ENCODE data around the gene HIPK2.

The HIPK2 gene

GRCh38 chr7:139777948-139778841 lies at the start of gene HIPK2:
TSS of gene HIPK2 (minus strand) at chr7:139777998. CDS start at chr7:139777623, 375 bp downstream.
- Histone ChIP-seq H3K9me3 (no peaks in the 10 kb centered on the region), H3K27ac (peak within 1 kb of the TSS; percentile 87), H3K4me3 (peak within 1 kb of the TSS; percentile 86), H3K27me3 (no peaks in the 10 kb centered on the region), H3K4me2 (peak within 1 kb of the TSS; percentile 90), H4K20me1 (peaks cover 25% of the 10 kb centered on the region), H3K4me1 (peaks cover 36% of the 10 kb centered on the region), H3K36me3 (peaks cover 7% of the 10 kb centered on the region; the same call in 1 of the 2 replicates), H3K9ac (peak within 1 kb of the TSS; percentile 89)
- no peak for TF ChIP-seq Cebpa-rat (IDR thresholded peaks at IDR 0.05)

- Histone ChIP-seq H3K9me3 (no peaks in the 10 kb centered on the region), H4K20me1 (no peaks in the 10 kb centered on the region), H3K36me3 (no peaks in the 10 kb centered on the region), H3K9ac (no peak overlapping the region), H3K4me1 (peaks cover 14% of the 10 kb centered on the region), H3K4me2 (no peak overlapping the region), H3K27ac (no peak overlapping the region), H3K4me3 (no peak overlapping the region), H3K27me3 (no peaks in the 10 kb centered on the region)
- TF ChIP-seq Cebpa-rat (IDR thresholded peaks at IDR 0.05) = no peak
Measured at GRCh38 chr7:139827042-139827441, 49.2 kb upstream of the HIPK2 start.

DNA sequence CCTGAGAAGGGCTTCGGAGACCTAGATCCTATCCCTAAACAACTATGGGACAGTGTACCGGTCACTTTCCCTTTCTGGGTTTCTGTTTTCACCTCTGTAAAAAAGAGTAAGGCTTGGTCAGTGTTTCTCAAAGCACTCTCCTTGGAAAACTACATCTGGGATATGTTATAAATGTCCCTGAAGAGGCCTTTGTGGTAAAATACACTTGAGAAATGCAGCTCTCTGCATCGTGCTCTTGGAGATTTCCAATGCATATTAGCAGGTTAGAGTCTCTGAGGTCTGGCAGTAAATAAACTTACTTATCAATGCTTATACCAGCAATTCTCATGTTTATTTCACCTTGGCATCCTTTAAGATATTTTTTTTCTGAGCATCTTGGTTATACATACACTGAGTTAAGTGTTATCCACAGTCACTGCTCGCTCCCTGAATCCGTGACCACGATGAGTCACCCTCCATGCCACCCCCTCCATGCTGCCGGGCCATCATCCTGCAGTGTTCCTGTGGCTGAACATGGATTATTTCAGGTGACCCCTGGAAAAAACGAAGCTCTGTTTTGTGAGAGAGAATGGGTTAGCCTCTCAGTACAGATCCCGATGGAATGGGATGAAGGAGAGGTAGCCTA lies 48.0 kb upstream of the HIPK2 start:
- H3K4me3 ChIP-seq = no peak overlapping the region
- no peak overlapping the region for H3K4me2 ChIP-seq
- H3K9ac ChIP-seq = no peak overlapping the region
- H3K9me3 ChIP-seq = no peaks in the 10 kb centered on the region
- no peak for TF ChIP-seq Cebpa-rat (IDR thresholded peaks at IDR 0.05)
- no peak overlapping the region for H3K27ac ChIP-seq
- no peaks in the 10 kb centered on the region for H4K20me1 ChIP-seq
- peaks cover 14% of the 10 kb centered on the region for H3K4me1 ChIP-seq
- no peaks in the 10 kb centered on the region for H3K36me3 ChIP-seq
- no peaks in the 10 kb centered on the region for H3K27me3 ChIP-seq

DNA sequence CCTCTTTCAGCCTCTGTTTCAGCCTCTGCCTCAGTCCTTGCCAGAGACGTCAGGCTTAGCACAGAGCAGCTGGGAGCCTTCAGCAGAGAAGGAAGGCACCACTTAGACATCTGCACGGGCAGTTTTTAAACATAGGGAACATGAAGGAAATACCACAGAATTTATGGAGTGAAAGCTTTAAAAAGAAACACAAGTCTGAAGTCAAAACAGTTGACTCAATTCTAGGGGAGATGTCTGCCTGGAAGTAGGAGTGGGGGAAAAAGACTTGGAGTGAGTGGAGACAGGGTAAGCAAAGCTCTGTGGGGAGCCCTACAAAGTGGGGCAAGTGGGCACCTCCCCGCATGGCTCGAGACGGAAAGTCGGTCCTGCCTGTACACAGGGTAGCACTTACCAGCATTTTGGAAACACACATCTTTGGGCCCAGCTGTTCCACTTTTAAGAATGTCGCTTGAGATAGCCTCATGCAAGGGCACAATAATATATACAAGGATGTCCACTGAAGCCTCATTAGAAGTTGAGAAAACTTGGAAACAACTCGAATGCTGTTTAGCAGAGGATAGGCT lies 46.2 kb upstream of the HIPK2 start:
- Histone ChIP-seq H3K9ac (no peak overlapping the region), H3K4me2 (no peak overlapping the region), H3K4me3 (no peak overlapping the region), H3K27me3 (no peaks in the 10 kb centered on the region), H3K36me3 (no peaks in the 10 kb centered on the region), H3K27ac (no peak overlapping the region), H3K4me1 (peaks cover 5% of the 10 kb centered on the region), H3K9me3 (no peaks in the 10 kb centered on the region), H4K20me1 (no peaks in the 10 kb centered on the region)
- TF ChIP-seq Cebpa-rat (IDR thresholded peaks at IDR 0.05) = no peak

GRCh38 chr7:139822855-139823254 lies 45.1 kb upstream of the HIPK2 start:
- Histone ChIP-seq H3K4me1 (no peaks in the 10 kb centered on the region), H3K9me3 (no peaks in the 10 kb centered on the region), H3K27ac (no peak overlapping the region), H3K4me3 (no peak overlapping the region), H4K20me1 (no peaks in the 10 kb centered on the region), H3K36me3 (no peaks in the 10 kb centered on the region), H3K9ac (no peak overlapping the region), H3K4me2 (no peak overlapping the region), H3K27me3 (no peaks in the 10 kb centered on the region)
- TF ChIP-seq Cebpa-rat (IDR thresholded peaks at IDR 0.05) = no peak

DNA sequence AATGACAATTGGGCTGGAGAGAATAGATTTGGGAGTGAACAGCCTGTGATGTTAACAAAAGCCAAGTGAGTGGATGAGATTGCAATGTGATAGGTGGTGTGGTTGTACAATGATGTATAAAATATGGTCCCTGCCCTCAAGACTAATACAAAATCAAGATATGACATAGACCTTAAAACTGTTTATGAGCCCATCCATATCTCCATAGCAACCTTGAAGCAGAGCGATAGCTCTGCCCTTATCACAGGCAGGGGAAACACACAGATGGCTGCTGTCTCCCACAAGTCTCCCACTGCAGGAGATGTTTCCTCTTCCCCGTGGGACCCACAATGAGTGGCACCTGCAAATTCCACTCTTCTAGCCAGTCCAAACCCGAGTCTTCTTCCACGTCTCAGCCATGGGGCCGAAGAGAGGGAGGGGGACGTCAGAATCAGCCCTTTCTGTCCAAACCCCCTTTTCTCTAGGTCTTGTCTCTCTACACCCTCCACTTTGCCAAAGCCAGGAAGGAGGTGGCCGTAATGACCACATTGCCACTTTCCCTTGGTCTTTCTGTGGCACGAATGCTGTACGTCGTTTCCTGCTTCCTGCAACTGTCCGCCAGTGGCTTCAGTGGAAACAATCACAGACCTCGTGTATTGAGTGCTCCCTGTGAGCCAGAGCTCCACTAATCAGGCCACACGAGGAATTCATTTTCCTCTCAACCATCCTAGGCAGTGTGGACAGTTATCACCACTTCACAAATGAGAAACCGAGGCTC lies 43.7 kb upstream of the HIPK2 start:
- H3K27ac ChIP-seq = no peak overlapping the region
- H3K36me3 ChIP-seq = no peaks in the 10 kb centered on the region
- no peak overlapping the region for H3K4me2 ChIP-seq
- no peak for TF ChIP-seq Cebpa-rat (IDR thresholded peaks at IDR 0.05)
- H3K4me3 ChIP-seq = no peak overlapping the region
- H3K9ac ChIP-seq = no peak overlapping the region
- H3K4me1 ChIP-seq = no peaks in the 10 kb centered on the region
- H4K20me1 ChIP-seq = no peaks in the 10 kb centered on the region
- peaks cover 12% of the 10 kb centered on the region for H3K9me3 ChIP-seq
- no peaks in the 10 kb centered on the region for H3K27me3 ChIP-seq

DNA sequence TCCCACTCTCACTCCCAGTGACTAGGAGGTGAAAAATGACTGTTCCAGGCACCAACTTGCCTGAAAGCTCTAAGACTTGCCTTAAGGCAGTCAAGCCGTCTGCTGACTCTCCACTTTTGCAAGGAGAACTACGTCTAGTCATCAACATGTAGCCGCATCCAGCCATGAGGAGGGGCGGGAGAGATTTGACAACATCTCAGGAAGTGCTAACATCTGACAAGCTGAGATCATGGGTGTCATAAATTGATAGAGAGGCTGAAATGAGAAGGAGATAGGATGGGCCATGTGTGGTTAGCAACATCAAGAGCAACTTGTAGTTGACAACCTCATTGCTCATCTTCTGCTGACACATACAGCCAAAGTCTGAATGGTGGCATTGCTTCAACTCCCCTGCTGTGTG lies 42.3 kb upstream of the HIPK2 start:
- H3K27ac ChIP-seq = no peak overlapping the region
- no peak overlapping the region for H3K9ac ChIP-seq
- TF ChIP-seq Cebpa-rat (IDR thresholded peaks at IDR 0.05) = no peak
- no peaks in the 10 kb centered on the region for H3K36me3 ChIP-seq
- H3K4me3 ChIP-seq = no peak overlapping the region
- H4K20me1 ChIP-seq = no peaks in the 10 kb centered on the region
- H3K4me2 ChIP-seq = no peak overlapping the region
- H3K9me3 ChIP-seq = peaks cover 23% of the 10 kb centered on the region
- no peaks in the 10 kb centered on the region for H3K4me1 ChIP-seq
- no peaks in the 10 kb centered on the region for H3K27me3 ChIP-seq

GRCh38 chr7:139817249-139817648 lies 39.5 kb upstream of the HIPK2 start:
- Histone ChIP-seq H3K9me3 (peaks cover 23% of the 10 kb centered on the region), H3K27ac (no peak overlapping the region), H3K27me3 (no peaks in the 10 kb centered on the region), H3K36me3 (no peaks in the 10 kb centered on the region), H3K4me3 (no peak overlapping the region), H3K4me1 (0 out of 2 replicates have a peak, but pooled peaks cover under 1% of the 10 kb centered on the region), H4K20me1 (no peaks in the 10 kb centered on the region), H3K9ac (no peak overlapping the region), H3K4me2 (no peak overlapping the region)
- no peak for TF ChIP-seq Cebpa-rat (IDR thresholded peaks at IDR 0.05)

- Histone ChIP-seq H3K4me3 (no peak overlapping the region), H3K9ac (no peak overlapping the region), H3K27ac (no peak overlapping the region), H4K20me1 (no peaks in the 10 kb centered on the region), H3K36me3 (no peaks in the 10 kb centered on the region), H3K27me3 (no peaks in the 10 kb centered on the region), H3K4me1 (peaks cover 26% of the 10 kb centered on the region), H3K9me3 (peaks cover 23% of the 10 kb centered on the region), H3K4me2 (no peak overlapping the region)
- TF ChIP-seq Cebpa-rat (IDR thresholded peaks at IDR 0.05) = no peak
Measured at GRCh38 chr7:139813689-139814088, 35.9 kb upstream of the HIPK2 start.

Measured in BLaER1 (cell line).